ENCODE results near the gene AURKAIP1. TPM values are rescaled to one million over a fixed set of nuclear protein-coding genes. Genes with fewer than 3 reads are reported as not detected.

The AURKAIP1 gene
- polyA plus RNA-seq, 2 of the 4 experiments (the other 2 are of a cell fraction), result 62.0 to 102 TPM

DNA sequence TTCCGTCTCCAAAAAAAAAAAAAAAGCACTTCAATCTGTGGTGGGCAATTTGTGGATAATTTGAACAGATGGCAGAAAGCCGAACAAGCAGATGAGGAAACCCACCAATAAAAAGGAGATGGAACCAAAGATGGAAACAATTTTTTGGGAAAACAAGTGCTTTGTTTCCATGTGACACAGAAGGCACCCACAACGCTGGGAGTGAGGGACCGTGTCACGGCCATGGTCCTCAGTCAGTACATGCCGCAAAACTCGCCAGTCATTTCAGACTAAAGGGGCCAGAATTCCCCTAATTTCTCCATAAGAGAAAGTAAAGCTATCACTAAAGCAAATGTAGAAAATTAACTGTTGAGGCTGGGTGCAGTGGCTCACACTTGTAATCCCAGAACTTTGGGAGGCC, 19.1 kb upstream of the AURKAIP1 start:
- Histone ChIP-seq H3K27ac (no peak overlapping the region), H3K4me3 (no peak overlapping the region), H3K4me2 (no peak overlapping the region), H3K9me3 (no peaks in the 10 kb centered on the region), H3K4me1 (peaks cover 8% of the 10 kb centered on the region)
- ATAC-seq (no peak), DNase-seq (ENCODE audit: low read depth in 1 of 2, low spot score in 1 of 2) (no peak), FAIRE-seq (no peak)
- CTCF ChIA-PET, result interaction anchor here (1.6 to 1.9 kb wide), 2 partner anchors 22 to 47 kb away, joined by 4 to 5 read pairs; no protein-coding TSS in a partner anchor
- 95% methylated on average over 7 of the region's 7 CpGs for WGBS (ENCODE audit: missing lambda C conversion rate)
- POLR2A ChIA-PET, result no interaction called here
- TF ChIP-seq NFE2L2 (conservative IDR thresholded peaks at IDR 0.05; ENCODE audit: low read length), result no peak
- TF ChIP-seq JUN (IDR thresholded peaks at IDR 0.05), result no peak
- no peak for TF ChIP-seq ZSCAN20 (CRISPR knock-in tag; IDR thresholded peaks at IDR 0.05)
- no peak for TF ChIP-seq MAFK (IDR thresholded peaks at IDR 0.05; ENCODE audit: partially characterized antibody)
- no peak for TF ChIP-seq PHF8 (IDR thresholded peaks at IDR 0.05; ENCODE audit: borderline replicate concordance, low read depth)
- TF ChIP-seq, protein P1, sequence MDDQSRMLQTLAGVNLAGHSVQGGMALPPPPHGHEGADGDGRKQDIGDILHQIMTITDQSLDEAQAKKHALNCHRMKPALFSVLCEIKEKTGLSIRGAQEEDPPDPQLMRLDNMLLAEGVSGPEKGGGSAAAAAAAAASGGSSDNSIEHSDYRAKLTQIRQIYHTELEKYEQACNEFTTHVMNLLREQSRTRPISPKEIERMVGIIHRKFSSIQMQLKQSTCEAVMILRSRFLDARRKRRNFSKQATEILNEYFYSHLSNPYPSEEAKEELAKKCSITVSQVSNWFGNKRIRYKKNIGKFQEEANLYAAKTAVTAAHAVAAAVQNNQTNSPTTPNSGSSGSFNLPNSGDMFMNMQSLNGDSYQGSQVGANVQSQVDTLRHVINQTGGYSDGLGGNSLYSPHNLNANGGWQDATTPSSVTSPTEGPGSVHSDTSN (IDR thresholded peaks at IDR 0.05), result no peak
- no peak for TF ChIP-seq KDM1A (IDR thresholded peaks at IDR 0.05; ENCODE audit: low read depth)
- TF ChIP-seq HOXA7 (CRISPR knock-in tag; IDR thresholded peaks at IDR 0.05), result no peak
- no peak for TF ChIP-seq HMGXB4 (CRISPR knock-in tag; IDR thresholded peaks at IDR 0.05; ENCODE audit: borderline replicate concordance)
- TF ChIP-seq NR3C1 (IDR thresholded peaks at IDR 0.05), result no peak

DNA sequence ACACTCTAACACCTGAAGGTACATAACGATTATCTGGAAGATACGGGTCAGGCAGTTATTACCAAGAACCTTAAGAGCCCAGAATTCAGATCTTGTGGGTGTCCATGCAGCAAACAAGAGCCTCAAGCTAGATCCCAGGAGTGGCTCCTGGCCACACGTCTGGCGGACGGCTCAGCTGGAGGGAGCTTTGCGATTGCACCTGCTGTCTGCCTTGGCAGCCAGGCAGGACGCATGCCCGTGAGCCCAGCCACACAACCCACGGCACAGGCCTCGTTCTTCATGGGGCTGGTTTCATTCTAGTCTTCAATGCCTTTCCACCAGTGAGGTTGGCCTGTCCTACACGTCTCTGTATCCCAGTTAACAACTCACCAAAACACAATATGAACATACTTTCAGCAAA, 18.4 kb upstream of the AURKAIP1 start:
- Histone ChIP-seq H3K4me3 (no peak overlapping the region), H3K27ac (no peak overlapping the region), H3K4me1 (peaks cover 8% of the 10 kb centered on the region), H3K4me2 (no peak overlapping the region), H3K9me3 (no peaks in the 10 kb centered on the region)
- TF ChIP-seq HMGXB4 (CRISPR knock-in tag; IDR thresholded peaks at IDR 0.05; ENCODE audit: borderline replicate concordance) (no peak), KDM1A (IDR thresholded peaks at IDR 0.05; ENCODE audit: low read depth) (no peak), JUNB (IDR thresholded peaks at IDR 0.05) (no peak), RFX5 (IDR thresholded peaks at IDR 0.05) (no peak), EP300 (IDR thresholded peaks at IDR 0.05) (no peak), RARB (CRISPR knock-in tag; IDR thresholded peaks at IDR 0.05) (no peak), EHMT2 (IDR thresholded peaks at IDR 0.05; ENCODE audit: low read depth) (no peak), SMC3 (IDR thresholded peaks at IDR 0.05) (no peak), HDAC2 (IDR thresholded peaks at IDR 0.05) (no peak), ATOH8 (CRISPR knock-in tag; IDR thresholded peaks at IDR 0.05; ENCODE audit: low read depth) (no peak), CTCF (IDR thresholded peaks at IDR 0.05) (no peak), FOSB (CRISPR knock-in tag; IDR thresholded peaks at IDR 0.05) (no peak), NR3C1 (IDR thresholded peaks at IDR 0.05) (no peak)
- TF ChIP-seq, protein P2, sequence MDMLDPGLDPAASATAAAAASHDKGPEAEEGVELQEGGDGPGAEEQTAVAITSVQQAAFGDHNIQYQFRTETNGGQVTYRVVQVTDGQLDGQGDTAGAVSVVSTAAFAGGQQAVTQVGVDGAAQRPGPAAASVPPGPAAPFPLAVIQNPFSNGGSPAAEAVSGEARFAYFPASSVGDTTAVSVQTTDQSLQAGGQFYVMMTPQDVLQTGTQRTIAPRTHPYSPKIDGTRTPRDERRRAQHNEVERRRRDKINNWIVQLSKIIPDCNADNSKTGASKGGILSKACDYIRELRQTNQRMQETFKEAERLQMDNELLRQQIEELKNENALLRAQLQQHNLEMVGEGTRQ (IDR thresholded peaks at IDR 0.05), result no peak
- TF ChIP-seq, protein P3, sequence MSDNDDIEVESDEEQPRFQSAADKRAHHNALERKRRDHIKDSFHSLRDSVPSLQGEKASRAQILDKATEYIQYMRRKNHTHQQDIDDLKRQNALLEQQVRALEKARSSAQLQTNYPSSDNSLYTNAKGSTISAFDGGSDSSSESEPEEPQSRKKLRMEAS (IDR thresholded peaks at IDR 0.05), result no peak
- POLR2A ChIA-PET, result no interaction called here
- WGBS (ENCODE audit: missing lambda C conversion rate), result over 99% methylated on average over 11 of the region's 11 CpGs
- ATAC-seq (no peak), FAIRE-seq (no peak), DNase-seq (ENCODE audit: low read depth in 1 of 2, low spot score in 1 of 2) (no peak)
- CTCF ChIA-PET, result interaction anchor here (1.9 to 2.7 kb wide), 2 partner anchors 9 to 21 kb away, joined by 5 to 13 read pairs; no protein-coding TSS in a partner anchor
